Skeletal muscle satellite cell (primary cell): ENCODE data around the gene RNF186.
"Not testable (repeated sequence)": the region's sequence is repeated elsewhere in the genome, so short reads cannot be mapped to it uniquely, and the experiment has no call there.

Experiments
- H3K27me3 ChIP-seq: 2 replicates; pipeline ENCODE4 v1.7.0; 2013; ENCODE audit warnings: low read length; ENCODE audit not compliant: control insufficient read depth, insufficient read depth
- H3K36me3 ChIP-seq: 2 replicates; pipeline ENCODE4 v1.7.0; 2013; ENCODE audit warnings: mild to moderate bottlenecking, control low read depth, low read length; ENCODE audit not compliant: insufficient read depth
- H3K4me1 ChIP-seq: 2 replicates; pipeline ENCODE4 v1.7.0; 2013; ENCODE audit warnings: low read length; ENCODE audit not compliant: control insufficient read depth, insufficient read depth
- H3K4me2 ChIP-seq: 2 replicates; pipeline ENCODE4 v1.7.0; 2013; ENCODE audit warnings: mild to moderate bottlenecking, low read length
- H3K4me3 ChIP-seq: 2 replicates; pipeline ENCODE4 v1.7.0; 2013; ENCODE audit warnings: low read length
- H3K9ac ChIP-seq: 2 replicates; pipeline ENCODE4 v1.7.0; 2013; ENCODE audit warnings: mild to moderate bottlenecking, low read depth, low read length, moderate library complexity
- H3K9me3 ChIP-seq: replicated peaks from 2 replicates; pipeline ENCODE4 v1.7.0; 2013; ENCODE audit warnings: mild to moderate bottlenecking, control low read depth, low read length

The RNF186 gene

GRCh38 chr1:19790061-19790975 lies 24.8 kb downstream of the RNF186 start:
- not testable (repeated sequence) for H3K9me3 ChIP-seq, H3K9ac ChIP-seq, H3K4me3 ChIP-seq, H3K4me1 ChIP-seq, H3K27me3 ChIP-seq, H3K4me2 ChIP-seq, H3K36me3 ChIP-seq

- no peak overlapping the region for H3K9ac ChIP-seq
- H3K4me1 ChIP-seq, result peaks cover 5% of the 10 kb centered on the region
- H3K36me3 ChIP-seq, result no peaks in the 10 kb centered on the region
- H3K9me3 ChIP-seq, result no peaks in the 10 kb centered on the region
- H3K4me2 ChIP-seq, result no peak overlapping the region
- no peaks in the 10 kb centered on the region for H3K27me3 ChIP-seq
- H3K4me3 ChIP-seq, result no peak overlapping the region
Measured at GRCh38 chr1:19786988-19787423, 28.1 kb downstream of the RNF186 start.

GRCh38 chr1:19785660-19786059 lies 29.4 kb downstream of the RNF186 start:
- Histone ChIP-seq H3K9ac (no peak overlapping the region), H3K27me3 (no peaks in the 10 kb centered on the region), H3K9me3 (no peaks in the 10 kb centered on the region), H3K4me2 (no peak overlapping the region), H3K4me3 (no peak overlapping the region), H3K36me3 (no peaks in the 10 kb centered on the region), H3K4me1 (peaks cover 5% of the 10 kb centered on the region)

GRCh38 chr1:19780267-19780877 lies 34.7 kb downstream of the RNF186 start:
- no peak overlapping the region for H3K4me2 ChIP-seq
- H3K9me3 ChIP-seq, result no peaks in the 10 kb centered on the region
- H3K27me3 ChIP-seq, result no peaks in the 10 kb centered on the region
- no peak overlapping the region for H3K4me3 ChIP-seq
- peaks cover 5% of the 10 kb centered on the region for H3K4me1 ChIP-seq
- H3K9ac ChIP-seq, result no peak overlapping the region
- H3K36me3 ChIP-seq, result peaks cover 8% of the 10 kb centered on the region

GRCh38 chr1:19776933-19777332 lies 38.1 kb downstream of the RNF186 start:
- Histone ChIP-seq H3K9me3 (no peaks in the 10 kb centered on the region), H3K4me2 (no peak overlapping the region), H3K4me1 (no peaks in the 10 kb centered on the region), H3K36me3 (peaks cover 8% of the 10 kb centered on the region), H3K9ac (no peak overlapping the region), H3K27me3 (no peaks in the 10 kb centered on the region), H3K4me3 (no peak overlapping the region)

- no peak overlapping the region for H3K9ac ChIP-seq
- H3K27me3 ChIP-seq, result no peaks in the 10 kb centered on the region
- peaks cover 8% of the 10 kb centered on the region for H3K36me3 ChIP-seq
- no peak overlapping the region for H3K4me3 ChIP-seq
- H3K9me3 ChIP-seq, result no peaks in the 10 kb centered on the region
- no peaks in the 10 kb centered on the region for H3K4me1 ChIP-seq
- no peak overlapping the region for H3K4me2 ChIP-seq
Measured at GRCh38 chr1:19776287-19776686, 38.8 kb downstream of the RNF186 start.

- Histone ChIP-seq H3K27me3 (no peaks in the 10 kb centered on the region), H3K4me1 (no peaks in the 10 kb centered on the region), H3K4me3 (no peak overlapping the region), H3K9ac (no peak overlapping the region), H3K9me3 (no peaks in the 10 kb centered on the region), H3K36me3 (peaks cover 8% of the 10 kb centered on the region), H3K4me2 (no peak overlapping the region)
Measured at GRCh38 chr1:19775831-19776230, 39.3 kb downstream of the RNF186 start.

- Histone ChIP-seq H3K4me3 (no peak overlapping the region), H3K9ac (no peak overlapping the region), H3K27me3 (no peaks in the 10 kb centered on the region), H3K4me2 (no peak overlapping the region), H3K4me1 (no peaks in the 10 kb centered on the region), H3K36me3 (peaks cover 7% of the 10 kb centered on the region), H3K9me3 (no peaks in the 10 kb centered on the region)
Measured at GRCh38 chr1:19775317-19775716, 39.8 kb downstream of the RNF186 start.

GRCh38 chr1:19774180-19774785 lies 40.8 kb downstream of the RNF186 start:
- no peaks in the 10 kb centered on the region for H3K4me1 ChIP-seq
- no peak overlapping the region for H3K9ac ChIP-seq
- no peaks in the 10 kb centered on the region for H3K9me3 ChIP-seq
- H3K4me2 ChIP-seq, result no peak overlapping the region
- H3K4me3 ChIP-seq, result no peak overlapping the region
- H3K36me3 ChIP-seq, result peaks cover 4% of the 10 kb centered on the region
- no peaks in the 10 kb centered on the region for H3K27me3 ChIP-seq

GRCh38 chr1:19773485-19773884 lies 41.6 kb downstream of the RNF186 start:
- peaks cover under 1% of the 10 kb centered on the region for H3K36me3 ChIP-seq
- H3K4me2 ChIP-seq, result no peak overlapping the region
- peaks cover 1% of the 10 kb centered on the region for H3K4me1 ChIP-seq
- H3K27me3 ChIP-seq, result no peaks in the 10 kb centered on the region
- no peak overlapping the region for H3K4me3 ChIP-seq
- H3K9ac ChIP-seq, result no peak overlapping the region
- no peaks in the 10 kb centered on the region for H3K9me3 ChIP-seq

- Histone ChIP-seq H3K9ac (no peak overlapping the region), H3K36me3 (no peaks in the 10 kb centered on the region), H3K4me3 (no peak overlapping the region), H3K9me3 (no peaks in the 10 kb centered on the region), H3K27me3 (no peaks in the 10 kb centered on the region), H3K4me1 (peaks cover 7% of the 10 kb centered on the region), H3K4me2 (no peak overlapping the region)
Measured at GRCh38 chr1:19772053-19772452, 43.0 kb downstream of the RNF186 start.
